H9 (cell line): ENCODE data around the gene CPT2. TPM values are rescaled to one million over a fixed set of nuclear protein-coding genes. Genes with fewer than 3 reads are reported as not detected.

Experiments used
- DNase-seq: peaks from one replicate; pipeline ENCODE4 v3.0.0-alpha.2; 2017
- H2AFZ ChIP-seq: one replicate; pipeline ENCODE4 v1.6.1; 2013; ENCODE audit warnings: mild to moderate bottlenecking, low read length, control low read depth, moderate library complexity
- H2AK5ac ChIP-seq: 2 replicates; pipeline ENCODE4 v1.6.1; 2013; ENCODE audit warnings: low read length, control low read depth, mixed read lengths; ENCODE audit not compliant: insufficient read length
- H2BK120ac ChIP-seq: one replicate; pipeline ENCODE4 v1.6.1; 2013; ENCODE audit warnings: low read depth, mild to moderate bottlenecking, low read length, control low read depth, inconsistent platforms; ENCODE audit not compliant: poor library complexity, severe bottlenecking
- H2BK12ac ChIP-seq: 2 replicates; pipeline ENCODE4 v1.6.1; 2013; ENCODE audit warnings: low read length, control low read depth, mixed read lengths, low read depth; ENCODE audit not compliant: insufficient read length
- H2BK15ac ChIP-seq: 2 replicates; pipeline ENCODE4 v1.6.1; 2013; ENCODE audit warnings: low read depth, low read length, control low read depth
- H2BK20ac ChIP-seq: one replicate; pipeline ENCODE4 v1.6.1; 2013; ENCODE audit warnings: low read depth, mild to moderate bottlenecking, low read length, control low read depth, inconsistent platforms; ENCODE audit not compliant: poor library complexity, severe bottlenecking
- H2BK5ac ChIP-seq: 2 replicates; pipeline ENCODE4 v1.6.1; 2013; ENCODE audit warnings: low read length, control low read depth, mixed read lengths; ENCODE audit not compliant: insufficient read length
- H3K14ac ChIP-seq: 2 replicates; pipeline ENCODE4 v1.6.1; 2013; ENCODE audit warnings: low read length, control low read depth; ENCODE audit not compliant: insufficient read depth
- H3K18ac ChIP-seq: 2 replicates; pipeline ENCODE4 v1.6.1; 2013; ENCODE audit warnings: low read depth, mild to moderate bottlenecking, mixed read lengths, low read length, control low read depth; ENCODE audit not compliant: insufficient read length
- H3K23ac ChIP-seq: 2 replicates; pipeline ENCODE4 v1.6.1; 2013; ENCODE audit warnings: low read length, control low read depth, mixed read lengths, low read depth; ENCODE audit not compliant: insufficient read length
- H3K23me2 ChIP-seq: 2 replicates; pipeline ENCODE4 v1.6.1; 2013; ENCODE audit warnings: low read depth, mild to moderate bottlenecking, mixed read lengths, low read length, control low read depth; ENCODE audit not compliant: insufficient read length, poor library complexity, severe bottlenecking
- H3K27ac ChIP-seq: 2 replicates; pipeline ENCODE4 v1.5.1; 2013; ENCODE audit warnings: low read length, control low read depth, mixed read lengths, low read depth; ENCODE audit not compliant: insufficient read length
- H3K27me3 ChIP-seq: 2 replicates; pipeline ENCODE4 v1.6.1; 2013; ENCODE audit warnings: low read length, control low read depth, inconsistent platforms; ENCODE audit not compliant: insufficient read depth
- H3K4ac ChIP-seq: 2 replicates; pipeline ENCODE4 v1.6.1; 2013; ENCODE audit warnings: low read depth, mild to moderate bottlenecking, control low read depth, inconsistent platforms, low read length, moderate library complexity
- H3K4me1 ChIP-seq: 2 replicates; pipeline ENCODE4 v1.6.1; 2013; ENCODE audit warnings: low read length, control low read depth, inconsistent platforms; ENCODE audit not compliant: insufficient read depth
- H3K4me2 ChIP-seq: 2 replicates; pipeline ENCODE4 v1.6.1; 2013; ENCODE audit warnings: low read length, control low read depth, mixed read lengths; ENCODE audit not compliant: insufficient read length, insufficient read depth
- H3K56ac ChIP-seq: 2 replicates; pipeline ENCODE4 v1.6.1; 2013; ENCODE audit warnings: low read depth, mild to moderate bottlenecking, mixed read lengths, low read length, control low read depth; ENCODE audit not compliant: insufficient read length
- H3K79me1 ChIP-seq: 2 replicates; pipeline ENCODE4 v1.6.1; 2013; ENCODE audit warnings: low read depth, mild to moderate bottlenecking, moderate library complexity, low read length, control low read depth, inconsistent platforms; ENCODE audit not compliant: insufficient read depth, poor library complexity, severe bottlenecking
- H3K79me2 ChIP-seq: 2 replicates; pipeline ENCODE4 v1.6.1; 2013; ENCODE audit warnings: low read length, control low read depth, inconsistent platforms; ENCODE audit not compliant: insufficient read depth
- H3K9ac ChIP-seq: 2 replicates; pipeline ENCODE4 v1.6.1; 2013; ENCODE audit warnings: low read length, control low read depth, mixed read lengths; ENCODE audit not compliant: insufficient read length; ENCODE audit errors: extremely low read depth
- H3K9me3 ChIP-seq: one replicate; pipeline ENCODE4 v1.6.1; 2013; ENCODE audit warnings: low read depth, low read length, inconsistent platforms; ENCODE audit not compliant: control insufficient read depth
- H3T11ph ChIP-seq: one replicate; pipeline ENCODE4 v1.6.1; 2013; ENCODE audit warnings: mild to moderate bottlenecking, low read length, control low read depth, inconsistent platforms
- H4K20me1 ChIP-seq: one replicate; pipeline ENCODE4 v1.6.1; 2013; ENCODE audit not compliant: control insufficient read depth, insufficient read length, insufficient read depth
- H4K5ac ChIP-seq: 2 replicates; pipeline ENCODE4 v1.6.1; 2013; ENCODE audit warnings: low read depth, mild to moderate bottlenecking, mixed read lengths, low read length, control low read depth; ENCODE audit not compliant: insufficient read length
- H4K8ac ChIP-seq: replicated peaks from 2 replicates; pipeline ENCODE4 v1.6.1; 2013; ENCODE audit warnings: low read length, control low read depth, mixed read lengths, low read depth; ENCODE audit not compliant: insufficient read length
- H4K91ac ChIP-seq: 2 replicates; pipeline ENCODE4 v1.6.1; 2013; ENCODE audit warnings: low read depth, mild to moderate bottlenecking, moderate library complexity, mixed read lengths, low read length, control low read depth; ENCODE audit not compliant: insufficient read length
- H3K27ac Mint-ChIP-seq, 3 experiments: 2 replicates in 2 of 3; 3 replicates in 1 of 3; pipeline ENCODE4 v1.8.0; 2020 to 2021; ENCODE audit warnings: mixed read lengths in 3 of 3, mild to moderate bottlenecking in 1 of 3, moderate library complexity in 1 of 3
- H3K27me3 Mint-ChIP-seq: 2 replicates; pipeline ENCODE4 v1.8.0; 2021; ENCODE audit warnings: low read depth, mild to moderate bottlenecking, moderate library complexity, mixed read lengths
- H3K36me3 Mint-ChIP-seq, 3 experiments: 2 replicates in 2 of 3; 3 replicates in 1 of 3; pipeline ENCODE4 v1.8.0; 2020 to 2021; ENCODE audit warnings: low read depth in 3 of 3, mixed read lengths in 3 of 3; ENCODE audit not compliant: insufficient read depth in 1 of 3
- H3K4me1 Mint-ChIP-seq, 2 experiments: 2 replicates each; pipeline ENCODE4 v1.8.0; 2020; ENCODE audit warnings: mixed read lengths in 2 of 2
- H3K4me3 Mint-ChIP-seq, 2 experiments: 2 replicates in 1 of 2; 3 replicates in 1 of 2; pipeline ENCODE4 v1.8.0; 2020 to 2021; ENCODE audit warnings: mild to moderate bottlenecking in 2 of 2, mixed read lengths in 2 of 2, moderate library complexity in 1 of 2
- H3K9me3 Mint-ChIP-seq, 2 experiments: 2 replicates in 1 of 2; 3 replicates in 1 of 2; pipeline ENCODE4 v1.8.0; 2020; ENCODE audit warnings: mild to moderate bottlenecking in 2 of 2, mixed read lengths in 2 of 2, moderate library complexity in 1 of 2
- WGBS: extraction: QIAGEN DNeasy Blood & Tissue Kit; methylation state at CpG from one replicate; pipeline ENCODE4 v1.1.7; 2013; ENCODE audit warnings: missing lambda C conversion rate, low lambda C conversion rate, mixed read lengths; ENCODE audit not compliant: insufficient read length; ENCODE audit errors: extremely low coverage; 5-methylcytosine and 5-hydroxymethylcytosine counted together
- total RNA-seq: library from RNA; stranded (reverse); gene quantifications from 2 replicates; pipeline ENCODE4 v1.2.1, GENCODE V29; 2021
- TF ChIP-seq, protein P1 (sequence below): fragments of 200-600 bp; sonication (generic); conservative IDR thresholded peaks from 3 replicates; pipeline ENCODE4 v1.8.0; 2021; ENCODE audit warnings: antibody characterized with exemption, mild to moderate bottlenecking

The CPT2 gene
- total RNA-seq, 1 experiment from 2014 or later, result 33.2 TPM

- no peaks in the 10 kb centered on the region for H3K9me3 ChIP-seq
- peak overlapping the region in 2 of 3 experiments; percentile 6 to 54; a peak in 2 of 7 replicates for H3K27ac Mint-ChIP-seq
Measured at GRCh38 chr1:53162621-53163020, 34.0 kb upstream of the CPT2 start.

More at GRCh38 chr1:53162621-53163020, 34.0 kb upstream of the CPT2 start:
- WGBS, result no CpG with 5 or more reads among the region's 5 CpGs
- H2AFZ ChIP-seq, result no peak overlapping the region
- DNase-seq, result no peak
- H3K18ac ChIP-seq, result no peak overlapping the region
- no peak overlapping the region for H3K4ac ChIP-seq
- H3K27me3 ChIP-seq, result no peaks in the 10 kb centered on the region
- no peak overlapping the region for H2BK12ac ChIP-seq
- H3K4me3 Mint-ChIP-seq, result no peak overlapping the region
- no peaks in the 10 kb centered on the region for H3K36me3 Mint-ChIP-seq
- peaks cover 2% of the 10 kb centered on the region for H3K27me3 Mint-ChIP-seq
- no peak overlapping the region for H4K91ac ChIP-seq
- no peak overlapping the region for H3K14ac ChIP-seq
- H4K5ac ChIP-seq, result no peak overlapping the region
- H2BK20ac ChIP-seq, result no peak overlapping the region
- H3K9me3 Mint-ChIP-seq, result no peaks in the 10 kb centered on the region
- no peaks in the 10 kb centered on the region for H4K20me1 ChIP-seq
- H3K56ac ChIP-seq, result no peak overlapping the region
- TF ChIP-seq, protein P1, sequence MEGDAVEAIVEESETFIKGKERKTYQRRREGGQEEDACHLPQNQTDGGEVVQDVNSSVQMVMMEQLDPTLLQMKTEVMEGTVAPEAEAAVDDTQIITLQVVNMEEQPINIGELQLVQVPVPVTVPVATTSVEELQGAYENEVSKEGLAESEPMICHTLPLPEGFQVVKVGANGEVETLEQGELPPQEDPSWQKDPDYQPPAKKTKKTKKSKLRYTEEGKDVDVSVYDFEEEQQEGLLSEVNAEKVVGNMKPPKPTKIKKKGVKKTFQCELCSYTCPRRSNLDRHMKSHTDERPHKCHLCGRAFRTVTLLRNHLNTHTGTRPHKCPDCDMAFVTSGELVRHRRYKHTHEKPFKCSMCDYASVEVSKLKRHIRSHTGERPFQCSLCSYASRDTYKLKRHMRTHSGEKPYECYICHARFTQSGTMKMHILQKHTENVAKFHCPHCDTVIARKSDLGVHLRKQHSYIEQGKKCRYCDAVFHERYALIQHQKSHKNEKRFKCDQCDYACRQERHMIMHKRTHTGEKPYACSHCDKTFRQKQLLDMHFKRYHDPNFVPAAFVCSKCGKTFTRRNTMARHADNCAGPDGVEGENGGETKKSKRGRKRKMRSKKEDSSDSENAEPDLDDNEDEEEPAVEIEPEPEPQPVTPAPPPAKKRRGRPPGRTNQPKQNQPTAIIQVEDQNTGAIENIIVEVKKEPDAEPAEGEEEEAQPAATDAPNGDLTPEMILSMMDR, result no peak
- no peak overlapping the region for H3T11ph ChIP-seq
- no peaks in the 10 kb centered on the region for H3K79me1 ChIP-seq
- no peak overlapping the region for H2BK15ac ChIP-seq
- no peak overlapping the region for H4K8ac ChIP-seq
- no peak overlapping the region for H3K9ac ChIP-seq
- no peak overlapping the region for H3K23ac ChIP-seq
- H3K4me2 ChIP-seq, result no peak overlapping the region
- peaks cover 32 to 40% of the 10 kb centered on the region in 2 experiments for H3K4me1 Mint-ChIP-seq
- H3K4me1 ChIP-seq, result peaks cover 3% of the 10 kb centered on the region; the same call in 1 of the 2 replicates
- no peak overlapping the region for H2BK5ac ChIP-seq
- no peak overlapping the region for H3K27ac ChIP-seq
- H3K79me2 ChIP-seq, result no peaks in the 10 kb centered on the region
- H3K23me2 ChIP-seq, result no peaks in the 10 kb centered on the region
- no peak overlapping the region for H2BK120ac ChIP-seq
- H2AK5ac ChIP-seq, result no peak overlapping the region
